Measurements from ENCODE around the gene SLX9.

SLX9 gene

DNA sequence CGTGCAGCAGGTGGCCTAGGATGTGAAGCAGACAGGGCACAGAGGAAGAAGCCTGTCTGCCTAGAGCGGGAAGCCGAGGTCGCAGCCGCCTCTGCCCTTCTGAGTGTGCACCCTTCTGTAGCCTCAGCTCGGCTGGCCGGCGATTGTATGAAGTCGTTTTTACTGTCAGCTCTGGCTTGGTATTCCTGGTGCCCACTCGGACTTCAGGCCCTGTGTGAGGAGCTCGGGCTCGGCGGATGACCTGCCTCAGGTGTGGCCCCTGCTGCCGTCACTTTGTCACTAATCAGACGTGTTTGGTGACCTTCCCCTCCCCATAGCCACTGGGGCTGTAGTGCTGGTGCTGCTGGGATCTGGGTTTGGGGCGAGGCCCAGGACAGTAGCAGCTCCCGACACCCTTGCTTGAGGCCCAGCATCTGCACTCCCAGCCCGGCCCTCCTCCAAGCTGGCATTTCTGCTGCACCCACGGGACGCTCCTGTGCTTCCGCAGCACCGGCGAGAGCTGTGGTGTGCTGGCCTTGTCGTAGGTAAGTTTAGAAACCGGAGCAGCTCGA is 18.1 kb downstream of the SLX9 start:
- H3K27ac ChIP-seq, result no peak overlapping the region
- TF ChIP-seq, protein P1, sequence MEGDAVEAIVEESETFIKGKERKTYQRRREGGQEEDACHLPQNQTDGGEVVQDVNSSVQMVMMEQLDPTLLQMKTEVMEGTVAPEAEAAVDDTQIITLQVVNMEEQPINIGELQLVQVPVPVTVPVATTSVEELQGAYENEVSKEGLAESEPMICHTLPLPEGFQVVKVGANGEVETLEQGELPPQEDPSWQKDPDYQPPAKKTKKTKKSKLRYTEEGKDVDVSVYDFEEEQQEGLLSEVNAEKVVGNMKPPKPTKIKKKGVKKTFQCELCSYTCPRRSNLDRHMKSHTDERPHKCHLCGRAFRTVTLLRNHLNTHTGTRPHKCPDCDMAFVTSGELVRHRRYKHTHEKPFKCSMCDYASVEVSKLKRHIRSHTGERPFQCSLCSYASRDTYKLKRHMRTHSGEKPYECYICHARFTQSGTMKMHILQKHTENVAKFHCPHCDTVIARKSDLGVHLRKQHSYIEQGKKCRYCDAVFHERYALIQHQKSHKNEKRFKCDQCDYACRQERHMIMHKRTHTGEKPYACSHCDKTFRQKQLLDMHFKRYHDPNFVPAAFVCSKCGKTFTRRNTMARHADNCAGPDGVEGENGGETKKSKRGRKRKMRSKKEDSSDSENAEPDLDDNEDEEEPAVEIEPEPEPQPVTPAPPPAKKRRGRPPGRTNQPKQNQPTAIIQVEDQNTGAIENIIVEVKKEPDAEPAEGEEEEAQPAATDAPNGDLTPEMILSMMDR (IDR thresholded peaks at IDR 0.05), result no peak
- no peak for TF ChIP-seq ZFX (IDR thresholded peaks at IDR 0.05; ENCODE audit: borderline replicate concordance)

DNA sequence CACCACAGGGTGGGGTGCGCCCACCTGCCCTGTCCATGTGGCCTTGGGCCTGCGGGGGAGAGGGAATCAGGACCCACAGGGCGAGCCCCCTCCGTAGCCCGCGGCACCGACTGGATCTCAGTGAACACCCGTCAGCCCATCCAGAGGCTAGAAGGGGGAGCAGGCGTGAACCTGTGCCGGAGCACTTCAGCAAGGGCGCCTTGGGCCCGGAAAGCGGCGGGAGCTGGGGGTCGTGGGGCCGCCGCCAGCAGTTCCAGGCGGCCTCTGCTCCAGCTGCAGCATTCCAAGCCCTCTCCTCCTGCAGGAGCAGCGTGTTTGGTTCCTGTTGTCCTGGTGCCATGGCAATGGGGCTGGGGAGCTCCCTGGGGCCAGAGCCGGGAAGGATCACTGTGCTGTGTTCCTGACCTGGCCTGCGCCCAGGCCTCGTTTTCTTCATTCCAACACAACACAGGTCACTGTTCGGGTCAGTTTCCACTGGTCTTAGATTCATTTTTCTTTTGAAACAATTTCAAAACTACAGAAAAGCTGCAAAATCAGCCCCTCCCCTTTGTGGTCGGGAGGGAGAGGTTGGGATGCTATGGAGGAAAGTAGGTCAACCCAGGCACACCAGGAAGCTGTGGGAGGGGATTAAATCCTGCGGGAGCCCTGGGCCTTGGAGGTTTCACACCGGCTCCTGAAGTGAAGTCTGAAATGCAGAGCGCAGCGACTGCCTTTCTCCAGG is 18.8 kb downstream of the SLX9 start:
- TF ChIP-seq ZFX (IDR thresholded peaks at IDR 0.05; ENCODE audit: borderline replicate concordance), result no peak
- TF ChIP-seq, protein P1 (IDR thresholded peaks at IDR 0.05), result no peak
- H3K27ac ChIP-seq, result no peak overlapping the region

DNA sequence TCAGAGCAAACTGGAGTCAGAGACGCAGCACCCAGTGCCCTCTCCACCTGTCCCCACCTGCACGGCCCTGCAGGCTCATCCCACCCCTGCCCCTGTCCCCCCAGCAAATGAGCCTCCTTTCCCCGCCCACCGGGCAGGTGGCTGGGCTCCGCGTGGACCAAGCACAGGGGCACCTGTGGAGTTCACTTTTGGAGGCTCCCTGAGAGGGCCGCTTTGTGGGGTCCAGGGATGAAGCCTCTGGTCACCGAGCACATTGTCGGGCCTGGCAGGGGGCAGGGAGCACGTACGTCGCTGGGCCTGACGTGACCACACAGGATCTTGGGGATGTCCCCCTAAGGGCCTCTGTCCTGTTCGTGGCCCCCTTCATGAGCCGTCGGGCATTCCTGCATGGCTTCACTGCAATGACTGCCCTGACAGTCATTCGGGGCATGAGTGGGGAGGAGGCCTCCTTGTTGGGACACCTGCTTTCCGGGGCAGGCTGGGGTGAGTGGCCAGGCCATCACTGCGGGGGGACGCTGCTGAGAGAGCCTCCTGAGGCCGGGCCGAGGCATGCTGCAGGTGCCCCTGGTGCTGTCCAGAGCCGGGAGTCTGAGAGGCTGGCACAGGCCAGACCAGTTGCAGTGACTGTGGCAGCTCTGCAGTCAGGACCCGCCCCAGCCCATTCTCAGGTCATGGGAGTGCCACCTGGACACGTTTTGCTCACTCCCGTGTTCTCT is 19.7 kb downstream of the SLX9 start:
- no peak overlapping the region for H3K27ac ChIP-seq
- TF ChIP-seq, protein P1 (IDR thresholded peaks at IDR 0.05), result no peak
- TF ChIP-seq ZFX (IDR thresholded peaks at IDR 0.05; ENCODE audit: borderline replicate concordance), result no peak

DNA sequence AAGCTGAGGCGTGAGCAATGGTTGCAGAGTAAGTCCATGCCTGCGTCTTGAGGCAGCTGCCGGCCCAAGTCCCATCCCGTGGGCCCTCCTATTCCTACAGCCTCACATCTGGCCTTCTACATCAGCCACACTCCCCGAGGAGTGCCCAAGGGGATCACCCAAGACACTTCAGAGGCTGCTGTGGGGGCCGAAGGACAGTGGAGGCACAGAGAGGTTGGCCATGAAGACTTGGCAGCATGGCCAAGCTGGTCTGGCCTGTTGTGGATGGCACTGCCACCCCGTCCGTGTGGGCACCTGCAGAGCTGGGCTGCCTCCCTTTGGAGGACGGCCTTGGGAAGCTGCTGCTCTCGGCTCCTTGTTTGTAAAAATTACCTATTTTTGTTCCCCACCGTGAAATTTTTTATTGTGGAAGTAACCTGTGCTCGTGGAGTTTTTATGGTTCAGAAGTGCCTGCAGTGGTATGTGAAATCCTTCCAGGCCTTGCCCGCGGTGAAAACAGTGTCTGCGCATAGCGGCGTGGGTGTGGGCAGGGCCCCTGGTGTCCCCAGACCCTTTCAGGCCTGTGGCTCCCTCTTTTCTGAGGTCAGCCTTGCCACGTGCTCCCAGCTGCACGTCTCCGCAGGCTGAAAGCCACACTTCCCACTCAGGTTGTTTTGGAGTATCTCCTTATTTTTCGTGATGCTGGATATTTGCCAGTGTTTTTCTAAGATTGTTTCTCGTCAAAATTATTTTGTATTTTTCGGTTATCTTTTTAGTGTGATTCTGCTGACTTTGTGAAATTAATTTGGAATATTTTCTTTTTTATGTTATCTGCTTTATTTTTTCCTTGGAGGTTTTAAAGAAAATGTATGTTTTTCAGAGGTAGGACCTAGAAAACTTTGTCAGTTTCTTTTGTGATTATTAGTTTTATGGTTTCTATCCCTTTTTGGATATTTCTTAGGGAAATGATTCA is 20.6 kb downstream of the SLX9 start:
- TF ChIP-seq, protein P1 (IDR thresholded peaks at IDR 0.05), result no peak
- TF ChIP-seq ZFX (IDR thresholded peaks at IDR 0.05; ENCODE audit: borderline replicate concordance), result no peak
- H3K27ac ChIP-seq, result no peak overlapping the region

DNA sequence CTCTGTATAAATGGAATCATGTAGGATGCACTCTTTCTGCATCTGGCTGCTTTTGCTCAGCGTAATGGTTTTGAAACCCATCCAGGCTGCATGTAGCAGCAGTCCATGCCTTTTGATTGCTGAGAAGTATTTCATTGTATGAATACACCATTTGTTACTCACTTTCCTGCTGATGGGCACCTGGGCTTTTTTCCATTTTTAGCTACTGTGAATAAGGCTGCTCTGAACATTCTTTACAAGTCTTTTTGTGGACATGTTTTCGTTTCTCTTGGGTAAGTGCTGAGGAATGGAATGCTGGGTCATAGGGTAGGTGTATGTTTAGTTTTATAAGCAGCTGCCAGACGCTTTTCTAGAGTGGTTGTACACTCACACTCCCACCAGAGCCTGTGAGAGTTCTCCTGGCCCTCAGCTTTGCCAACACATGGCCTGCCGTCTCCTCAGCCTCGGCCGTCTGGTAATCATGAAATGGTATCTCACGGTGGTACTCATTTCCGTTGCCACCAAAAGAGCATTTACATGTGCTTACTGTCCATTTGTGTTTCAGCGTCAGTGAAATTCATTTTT is 22.7 kb downstream of the SLX9 start:
- no peak overlapping the region for H3K27ac ChIP-seq
- TF ChIP-seq ZFX (IDR thresholded peaks at IDR 0.05; ENCODE audit: borderline replicate concordance), result no peak
- TF ChIP-seq, protein P1 (IDR thresholded peaks at IDR 0.05), result no peak

DNA sequence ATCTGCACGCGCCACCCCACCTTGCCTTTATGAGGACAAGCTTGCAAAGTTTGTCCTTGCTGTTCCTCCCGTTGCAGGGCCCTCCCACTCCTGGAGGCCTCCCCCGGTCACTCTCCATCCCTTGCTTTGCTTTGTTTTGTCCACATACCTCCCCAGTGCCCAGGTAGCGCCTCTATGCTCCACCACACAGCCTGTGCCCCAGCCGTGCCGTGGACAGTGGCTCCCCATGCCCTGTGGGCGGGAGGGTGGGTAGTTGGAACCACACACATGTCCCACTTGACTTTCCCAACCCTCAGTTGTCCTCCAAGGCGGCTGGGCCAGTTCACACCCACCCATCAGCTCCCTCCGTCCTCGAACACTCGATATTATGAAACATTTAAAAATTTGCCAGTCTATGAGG is 24.6 kb downstream of the SLX9 start:
- H3K27ac ChIP-seq, result no peak overlapping the region
- TF ChIP-seq, protein P1 (IDR thresholded peaks at IDR 0.05), result no peak
- TF ChIP-seq ZFX (IDR thresholded peaks at IDR 0.05; ENCODE audit: borderline replicate concordance), result no peak
